ENCODE measurements around the gene LRRC37A3.
"Not testable (repeated sequence)": the region's sequence is repeated elsewhere in the genome, so short reads cannot be mapped to it uniquely, and the experiment has no call there.

LRRC37A3 gene

GRCh38 chr17:64936117-64936516 is 16.8 kb upstream of the LRRC37A3 start:
- Histone ChIP-seq H3K4me3 (ENCODE audit: low read depth, low read length, poor library complexity, severe bottlenecking) (no peak overlapping the region), H3K4me1 (ENCODE audit: insufficient read depth, low read length, severe bottlenecking) (peaks cover 5% of the 10 kb centered on the region), H3F3A (ENCODE audit: insufficient read depth, low read length) (no peaks in the 10 kb centered on the region), H3K36me3 (ENCODE audit: insufficient read depth, low read length) (peaks cover 5% of the 10 kb centered on the region; the same call in 1 of the 2 replicates), H3K9me2 (ENCODE audit: low read depth, low read length) (no peaks in the 10 kb centered on the region), H3K4me2 (ENCODE audit: low read length) (no peak overlapping the region), H3K79me2 (ENCODE audit: insufficient read depth, low read length) (no peaks in the 10 kb centered on the region), H3K9ac (ENCODE audit: low read length) (no peak overlapping the region), H3K27me3 (ENCODE audit: insufficient read depth, low read length) (no peaks in the 10 kb centered on the region), H3K9me3 (ENCODE audit: low read length) (no peaks in the 10 kb centered on the region), H2AFZ (ENCODE audit: low read length) (no peak overlapping the region), H4K20me1 (ENCODE audit: insufficient read depth, low read length) (no peaks in the 10 kb centered on the region), H3K27ac (ENCODE audit: low read depth, low read length, poor library complexity, severe bottlenecking) (no peak overlapping the region)
- TF ChIP-seq CTCF (IDR thresholded peaks at IDR 0.05; ENCODE audit: low read length) (no peak), EZH2 (IDR thresholded peaks at IDR 0.05; ENCODE audit: borderline replicate concordance, low read length) (no peak)

- not testable (repeated sequence) for H3K4me3 ChIP-seq (ENCODE audit: low read depth, low read length, poor library complexity, severe bottlenecking); H3K79me2 ChIP-seq (ENCODE audit: insufficient read depth, low read length)
Observed at GRCh38 chr17:64934284-64934778, 15.1 kb upstream of the LRRC37A3 start.

DNA sequence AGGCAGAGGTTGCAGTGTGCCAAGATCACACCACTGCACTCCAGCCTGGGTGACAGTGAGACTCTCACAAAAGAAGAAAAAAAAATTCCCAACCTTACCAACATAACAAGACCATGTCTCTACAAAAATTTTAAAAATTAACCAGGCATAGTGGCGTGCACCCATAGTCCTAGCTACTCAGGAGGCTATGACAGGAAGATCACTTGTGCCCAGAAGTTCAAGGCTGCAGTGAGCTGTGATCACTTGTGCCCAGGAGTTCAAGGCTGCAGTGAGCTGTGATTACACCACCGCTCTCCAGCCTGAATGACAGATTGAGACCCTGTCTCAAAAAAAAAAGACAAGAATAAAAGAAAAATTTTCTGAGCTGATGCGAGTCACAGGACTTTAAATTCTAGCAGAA is 13.6 kb upstream of the LRRC37A3 start:
- H3K4me2 ChIP-seq (ENCODE audit: low read length); H3K9ac ChIP-seq (ENCODE audit: low read length); H3K36me3 ChIP-seq (ENCODE audit: insufficient read depth, low read length); H3K9me3 ChIP-seq (ENCODE audit: low read length); H3K27ac ChIP-seq (ENCODE audit: low read depth, low read length, poor library complexity, severe bottlenecking); H3K4me1 ChIP-seq (ENCODE audit: insufficient read depth, low read length, severe bottlenecking); H3K27me3 ChIP-seq (ENCODE audit: insufficient read depth, low read length); H4K20me1 ChIP-seq (ENCODE audit: insufficient read depth, low read length); H2AFZ ChIP-seq (ENCODE audit: low read length); H3K79me2 ChIP-seq (ENCODE audit: insufficient read depth, low read length); H3K9me2 ChIP-seq (ENCODE audit: low read depth, low read length); H3K4me3 ChIP-seq (ENCODE audit: low read depth, low read length, poor library complexity, severe bottlenecking); H3F3A ChIP-seq (ENCODE audit: insufficient read depth, low read length): not testable (repeated sequence)

More at GRCh38 chr17:64934284-64934778, 15.1 kb upstream of the LRRC37A3 start:
- not testable (repeated sequence) for H3K4me2 ChIP-seq (ENCODE audit: low read length); H3K9me2 ChIP-seq (ENCODE audit: low read depth, low read length); H2AFZ ChIP-seq (ENCODE audit: low read length); H3K4me1 ChIP-seq (ENCODE audit: insufficient read depth, low read length, severe bottlenecking); H3F3A ChIP-seq (ENCODE audit: insufficient read depth, low read length); H3K36me3 ChIP-seq (ENCODE audit: insufficient read depth, low read length); H3K9me3 ChIP-seq (ENCODE audit: low read length); H3K9ac ChIP-seq (ENCODE audit: low read length); H4K20me1 ChIP-seq (ENCODE audit: insufficient read depth, low read length); H3K27me3 ChIP-seq (ENCODE audit: insufficient read depth, low read length); H3K27ac ChIP-seq (ENCODE audit: low read depth, low read length, poor library complexity, severe bottlenecking)

DNA sequence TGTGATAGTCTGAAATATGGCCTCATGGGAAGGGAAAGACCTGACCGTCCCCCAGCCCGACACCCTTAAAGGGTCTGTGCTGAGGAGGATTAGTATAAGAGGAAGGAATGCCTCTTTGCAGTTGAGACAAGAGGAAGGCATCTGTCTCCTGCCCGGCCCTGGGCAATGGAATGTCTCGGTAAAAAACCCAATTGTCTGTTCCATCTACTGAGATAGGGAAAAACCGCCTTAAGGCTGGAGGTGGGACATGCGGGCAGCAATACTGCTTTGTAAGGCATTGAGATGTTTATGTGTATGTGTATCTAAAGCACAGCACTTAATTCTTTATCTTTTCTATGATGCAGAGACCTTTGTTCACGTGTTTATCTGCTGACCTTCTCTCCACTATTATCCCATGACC is 11.1 kb upstream of the LRRC37A3 start:
- H3K79me2 ChIP-seq (ENCODE audit: insufficient read depth, low read length); H3K4me1 ChIP-seq (ENCODE audit: insufficient read depth, low read length, severe bottlenecking); H3K9ac ChIP-seq (ENCODE audit: low read length); H3K27me3 ChIP-seq (ENCODE audit: insufficient read depth, low read length); H3K36me3 ChIP-seq (ENCODE audit: insufficient read depth, low read length); H3K9me2 ChIP-seq (ENCODE audit: low read depth, low read length); H3K27ac ChIP-seq (ENCODE audit: low read depth, low read length, poor library complexity, severe bottlenecking); H4K20me1 ChIP-seq (ENCODE audit: insufficient read depth, low read length); H3K4me2 ChIP-seq (ENCODE audit: low read length); H3F3A ChIP-seq (ENCODE audit: insufficient read depth, low read length); H2AFZ ChIP-seq (ENCODE audit: low read length); H3K9me3 ChIP-seq (ENCODE audit: low read length); H3K4me3 ChIP-seq (ENCODE audit: low read depth, low read length, poor library complexity, severe bottlenecking): not testable (repeated sequence)

DNA sequence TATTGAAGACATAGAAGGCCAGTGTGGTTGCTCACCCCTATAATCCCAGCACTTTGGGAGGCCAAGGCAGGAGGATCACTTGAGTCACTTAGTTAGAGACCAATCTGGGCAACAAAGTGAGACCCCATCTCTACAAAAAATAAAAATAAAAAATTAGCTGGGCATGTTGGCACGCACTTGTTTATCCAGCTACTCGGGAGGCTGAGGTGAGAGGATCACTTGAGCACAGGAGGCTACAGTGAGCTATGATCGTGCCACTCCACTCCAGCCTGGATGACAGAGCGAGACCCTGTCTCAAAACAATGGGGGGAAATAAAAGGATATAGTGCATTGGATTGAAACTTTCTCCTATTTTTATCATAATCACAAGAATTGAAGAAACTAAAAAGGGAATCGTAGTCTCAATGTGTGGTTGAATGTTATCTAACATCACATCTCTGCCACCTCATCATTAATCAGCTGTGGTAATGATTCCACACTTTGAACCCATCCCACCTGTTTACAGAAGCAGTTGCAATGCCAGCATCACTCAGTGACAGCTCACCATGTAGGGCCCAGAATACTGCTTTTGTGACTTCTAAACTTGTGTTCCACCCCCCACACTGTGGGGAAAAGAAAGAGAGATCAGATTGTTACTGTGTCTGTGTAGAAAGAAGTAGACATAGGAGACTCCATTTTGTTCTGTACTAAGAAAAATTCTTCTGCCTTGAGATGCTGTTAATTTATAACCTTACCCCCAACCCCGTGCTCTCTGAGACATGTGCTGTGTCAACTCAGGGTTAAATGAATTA is 10.3 kb upstream of the LRRC37A3 start:
- not testable (repeated sequence) for H2AFZ ChIP-seq (ENCODE audit: low read length); H3K36me3 ChIP-seq (ENCODE audit: insufficient read depth, low read length); H3K9me2 ChIP-seq (ENCODE audit: low read depth, low read length); H3K4me2 ChIP-seq (ENCODE audit: low read length); H3K79me2 ChIP-seq (ENCODE audit: insufficient read depth, low read length); H3K27ac ChIP-seq (ENCODE audit: low read depth, low read length, poor library complexity, severe bottlenecking); H3F3A ChIP-seq (ENCODE audit: insufficient read depth, low read length); H3K27me3 ChIP-seq (ENCODE audit: insufficient read depth, low read length); H3K4me1 ChIP-seq (ENCODE audit: insufficient read depth, low read length, severe bottlenecking); H3K9me3 ChIP-seq (ENCODE audit: low read length); H3K4me3 ChIP-seq (ENCODE audit: low read depth, low read length, poor library complexity, severe bottlenecking); H4K20me1 ChIP-seq (ENCODE audit: insufficient read depth, low read length); H3K9ac ChIP-seq (ENCODE audit: low read length)

- not testable (repeated sequence) for H2AFZ ChIP-seq (ENCODE audit: low read length); H3K36me3 ChIP-seq (ENCODE audit: insufficient read depth, low read length); H3K27me3 ChIP-seq (ENCODE audit: insufficient read depth, low read length); H3K4me1 ChIP-seq (ENCODE audit: insufficient read depth, low read length, severe bottlenecking); H3K9ac ChIP-seq (ENCODE audit: low read length); H3K27ac ChIP-seq (ENCODE audit: low read depth, low read length, poor library complexity, severe bottlenecking); H3F3A ChIP-seq (ENCODE audit: insufficient read depth, low read length); H3K9me2 ChIP-seq (ENCODE audit: low read depth, low read length); H3K4me3 ChIP-seq (ENCODE audit: low read depth, low read length, poor library complexity, severe bottlenecking); H3K9me3 ChIP-seq (ENCODE audit: low read length); H3K79me2 ChIP-seq (ENCODE audit: insufficient read depth, low read length); H4K20me1 ChIP-seq (ENCODE audit: insufficient read depth, low read length); H3K4me2 ChIP-seq (ENCODE audit: low read length)
Observed at GRCh38 chr17:64928701-64929100, 9.4 kb upstream of the LRRC37A3 start.

Data from OCI-LY1 (cell line).